Occipital lobe (tissue), 2 donors: ENCODE measurements around the gene NUBPL. TPM values are rescaled to one million over a fixed set of nuclear protein-coding genes. Genes with fewer than 3 reads are reported as not detected.
"Not testable (repeated sequence)": the region's sequence is repeated elsewhere in the genome, so short reads cannot be mapped to it uniquely, and the experiment has no call there.

Experiments used
- DNase-seq: peaks from one replicate; lab custom pipeline; 2025; lab: John Stamatoyannopoulos, UW
- total RNA-seq: library from RNA; depleted of rRNA; stranded (reverse); fragments of >200 nt; gene quantifications from one replicate; pipeline ENCODE4 v1.2.3, GENCODE V29; 2014

NUBPL gene
- total RNA-seq, 1 donor from 2014 or later, result 17.0 TPM

DNA sequence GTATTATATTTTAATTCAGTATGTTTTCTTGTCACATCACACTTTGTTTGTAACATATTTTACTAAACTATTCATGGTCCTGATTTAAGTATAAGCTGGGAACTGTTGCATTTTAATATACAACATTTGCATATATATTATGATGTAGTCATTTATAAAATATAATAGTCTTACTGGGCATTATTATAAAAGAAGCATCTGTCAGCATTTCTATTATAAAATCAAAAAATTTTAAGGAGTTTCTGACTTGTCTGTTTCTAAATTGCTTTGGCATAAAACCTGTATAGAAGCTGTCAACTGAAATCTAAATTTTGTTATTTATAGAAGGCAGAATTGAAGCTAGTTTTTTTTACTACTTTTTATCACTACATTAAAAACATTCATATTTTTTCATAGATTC is 166.6 kb downstream of the NUBPL start:
- no peak for DNase-seq

DNA sequence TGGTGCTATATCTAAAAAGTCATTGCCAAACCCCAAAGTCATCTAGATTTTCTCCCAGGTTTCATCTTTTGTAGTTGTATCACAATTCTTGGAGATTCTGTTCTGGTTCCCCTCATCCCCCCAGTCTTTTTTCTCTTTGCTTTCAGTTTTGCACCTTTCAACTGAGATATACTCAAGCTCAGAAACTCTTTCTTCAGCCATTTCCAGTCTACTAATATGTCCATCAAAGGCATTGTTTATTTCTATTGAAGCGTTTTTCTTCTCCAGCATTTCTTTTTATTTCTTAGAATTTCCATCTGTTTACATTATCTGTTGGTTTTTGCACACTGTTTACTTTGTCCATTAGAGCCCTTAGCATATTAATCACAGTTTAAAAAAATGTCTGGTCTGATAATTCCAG is 179.5 kb downstream of the NUBPL start:
- DNase-seq, result no peak

DNA sequence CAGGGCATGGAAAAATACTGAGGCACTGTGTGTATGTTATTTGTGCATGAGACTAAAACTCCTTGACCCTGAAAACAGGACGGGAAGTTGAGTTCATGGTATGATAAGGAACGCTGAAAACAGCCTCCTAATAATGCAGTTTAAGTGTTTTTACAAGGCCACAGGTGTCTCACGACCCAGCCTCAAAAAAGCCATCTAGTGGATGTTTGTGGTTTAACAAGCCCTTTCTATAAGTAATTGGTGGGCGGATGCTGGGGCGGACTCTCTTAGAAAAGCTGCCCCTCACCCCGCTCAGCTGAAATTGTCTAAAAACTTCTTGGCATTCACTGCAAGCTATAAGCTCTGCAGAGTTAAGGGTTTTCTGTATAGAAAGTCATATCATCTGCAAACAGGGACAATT is 184.5 kb downstream of the NUBPL start:
- no peak for DNase-seq

DNA sequence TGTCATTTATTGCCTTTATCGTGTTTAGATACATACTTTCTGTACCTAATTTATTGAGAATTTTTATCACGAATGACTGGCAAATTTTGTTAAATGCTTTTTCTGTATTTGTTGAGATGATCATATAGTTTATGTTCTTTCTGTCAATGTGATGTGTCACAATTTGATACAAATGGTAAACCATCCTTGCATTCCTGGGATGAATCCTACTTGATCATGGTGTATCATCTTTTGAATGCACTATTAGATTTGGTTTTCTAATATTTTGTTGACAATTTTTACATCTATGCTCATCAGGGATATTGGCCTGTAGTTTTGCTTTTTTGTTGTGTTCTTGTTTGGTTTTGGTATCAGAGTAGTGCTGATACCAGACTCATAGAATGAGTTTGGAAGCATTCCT is 185.1 kb downstream of the NUBPL start:
- DNase-seq, result no peak

DNA sequence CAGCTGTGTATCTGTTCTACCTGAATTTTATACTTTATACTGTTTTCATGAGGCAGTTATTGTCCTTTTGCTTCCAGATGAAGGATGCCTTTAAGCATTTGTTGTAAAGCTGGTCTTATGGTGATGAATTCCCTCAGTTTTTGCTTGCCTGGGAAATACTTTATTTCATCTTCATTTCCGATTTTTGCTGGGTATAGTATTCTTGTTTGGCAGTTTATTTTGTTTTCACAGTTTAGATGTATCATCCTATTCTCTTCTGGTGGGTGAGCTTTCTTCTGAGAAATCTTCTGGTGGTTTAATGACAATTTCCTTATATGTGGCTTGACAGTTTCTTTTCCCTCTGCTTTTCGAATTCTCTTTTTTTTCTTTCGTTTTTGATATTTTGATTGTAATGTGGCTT is 188.1 kb downstream of the NUBPL start:
- no peak for DNase-seq

DNA sequence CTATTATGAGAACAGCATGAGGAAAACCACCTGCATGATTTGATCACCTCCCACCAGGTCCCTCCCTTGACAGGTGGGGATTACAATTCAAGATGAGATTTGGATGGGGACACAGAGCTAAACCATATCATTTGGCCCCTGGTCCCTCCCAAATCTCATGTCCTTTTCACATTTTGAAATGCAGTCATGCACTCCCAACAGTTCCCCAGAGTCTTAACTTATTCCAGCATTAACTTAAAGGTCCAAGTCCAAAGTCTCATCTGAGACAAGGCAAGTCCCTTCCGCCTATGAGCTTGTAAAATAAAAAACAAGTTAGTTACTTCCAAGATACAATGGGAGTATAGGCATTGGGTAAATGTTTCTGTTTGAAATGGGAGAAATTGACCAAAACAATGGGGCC is 189.8 kb downstream of the NUBPL start:
- not testable (repeated sequence) for DNase-seq

DNA sequence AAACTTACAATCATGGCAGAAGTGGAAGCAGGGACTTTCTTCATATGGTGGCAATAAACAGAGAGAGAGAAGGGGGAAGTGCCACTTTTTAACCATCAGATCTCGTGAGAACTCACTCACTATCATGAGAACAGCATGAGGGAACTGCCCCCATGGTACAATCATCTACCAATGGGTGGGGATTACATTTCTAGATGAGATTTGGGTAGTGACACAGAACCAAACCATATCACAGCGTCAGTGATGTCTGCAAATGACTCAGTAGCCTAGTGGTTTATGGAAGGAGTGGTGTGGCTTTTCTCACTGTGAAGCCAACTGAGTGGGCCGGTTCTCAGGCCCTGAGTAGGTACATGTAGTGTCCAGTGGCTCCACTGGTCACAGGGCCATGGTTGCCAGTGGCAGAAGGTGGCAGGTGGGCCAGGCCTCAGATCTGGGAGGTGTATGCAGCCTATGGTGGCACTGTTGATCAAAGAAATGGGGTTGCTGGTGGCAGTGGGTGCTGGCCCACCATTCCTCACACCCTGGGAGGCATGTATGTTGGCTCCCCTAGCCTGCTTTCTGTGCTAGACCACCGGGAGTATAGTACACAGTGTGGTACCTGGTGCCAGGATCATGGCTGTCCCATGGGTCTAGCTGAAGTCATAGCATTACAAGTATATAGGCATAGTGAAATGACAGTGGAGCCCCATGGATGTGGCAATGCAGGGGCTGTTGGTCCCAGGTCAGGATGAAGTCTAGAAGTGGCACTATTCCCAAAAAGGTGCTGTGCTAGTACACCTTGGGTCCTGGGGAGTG is 191.9 kb downstream of the NUBPL start:
- DNase-seq, result no peak

DNA sequence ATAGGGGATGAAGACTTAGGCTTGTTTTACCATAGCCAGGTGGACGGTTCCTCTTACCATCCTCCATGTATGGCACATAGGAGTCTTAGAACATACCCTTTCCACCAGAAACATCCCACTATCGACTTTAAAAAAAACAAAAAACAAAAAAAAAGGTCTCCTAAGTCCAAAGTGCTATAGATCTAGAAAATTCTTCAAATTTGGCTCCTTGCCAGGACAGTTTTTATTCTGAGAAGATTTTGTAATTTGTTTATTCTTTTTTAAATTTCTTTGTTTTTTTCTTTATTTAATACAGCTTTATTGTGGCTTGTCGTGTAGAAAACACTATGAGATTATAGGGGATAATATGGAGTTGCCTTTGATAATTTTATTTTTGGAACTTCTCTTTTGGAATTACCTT is 197.7 kb downstream of the NUBPL start:
- DNase-seq, result no peak

DNA sequence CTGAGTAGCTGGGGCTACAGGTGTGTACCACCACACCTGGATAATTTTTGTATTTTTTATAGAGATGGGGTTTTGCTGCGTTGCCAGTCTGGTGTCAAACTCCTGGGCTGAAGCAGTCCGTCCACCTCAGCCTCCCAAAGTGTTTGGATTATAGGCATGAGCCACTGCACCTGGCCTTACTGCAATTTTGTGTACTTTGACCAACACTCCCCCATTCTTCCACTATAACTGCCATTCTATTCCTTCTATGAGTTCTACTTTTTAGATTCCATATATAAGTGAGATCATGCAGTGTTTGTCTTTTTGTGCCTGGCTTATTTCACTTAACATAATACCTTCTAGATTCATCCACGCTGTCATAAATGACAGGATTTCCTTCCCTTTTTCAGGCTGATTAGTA is 199.1 kb downstream of the NUBPL start:
- DNase-seq, result no peak

DNA sequence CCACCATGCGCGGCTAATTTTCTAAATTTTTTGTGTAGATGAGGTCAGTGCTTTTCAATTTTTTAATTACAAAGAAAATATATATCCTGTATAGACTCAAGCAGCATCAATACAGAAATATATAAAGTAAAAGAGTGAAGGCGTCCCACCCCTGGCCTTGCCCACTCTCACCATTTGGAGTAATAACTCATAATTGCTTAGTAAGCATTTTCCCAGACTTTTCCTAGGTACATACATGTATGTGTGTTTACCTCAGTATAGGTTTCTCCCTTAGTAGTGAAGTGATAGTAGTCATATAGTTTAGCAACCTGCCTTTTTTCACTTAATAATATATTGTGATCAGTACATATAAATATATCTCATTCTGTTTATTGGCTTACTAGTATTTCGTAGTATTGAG is 200.1 kb downstream of the NUBPL start:
- DNase-seq, result no peak

DNA sequence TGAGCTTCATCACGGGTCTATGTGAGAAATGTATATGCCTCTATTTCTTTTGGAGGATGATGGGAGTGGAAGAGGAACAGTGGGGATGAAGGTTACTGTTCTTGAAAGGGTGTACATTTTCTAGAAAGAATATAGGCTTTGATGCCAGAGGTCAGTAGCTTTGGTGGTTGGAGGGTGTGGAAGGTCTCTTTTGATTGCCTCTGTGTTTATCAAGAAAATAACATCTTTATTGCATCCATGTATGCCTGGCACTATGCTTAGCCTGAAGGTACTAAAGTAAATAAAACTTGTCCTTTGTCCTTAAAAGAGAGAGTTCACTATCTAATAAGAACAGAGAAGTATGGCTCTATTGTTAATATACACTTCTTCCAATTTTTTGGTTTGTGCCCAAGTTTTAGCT is 201.8 kb downstream of the NUBPL start:
- DNase-seq, result no peak

DNA sequence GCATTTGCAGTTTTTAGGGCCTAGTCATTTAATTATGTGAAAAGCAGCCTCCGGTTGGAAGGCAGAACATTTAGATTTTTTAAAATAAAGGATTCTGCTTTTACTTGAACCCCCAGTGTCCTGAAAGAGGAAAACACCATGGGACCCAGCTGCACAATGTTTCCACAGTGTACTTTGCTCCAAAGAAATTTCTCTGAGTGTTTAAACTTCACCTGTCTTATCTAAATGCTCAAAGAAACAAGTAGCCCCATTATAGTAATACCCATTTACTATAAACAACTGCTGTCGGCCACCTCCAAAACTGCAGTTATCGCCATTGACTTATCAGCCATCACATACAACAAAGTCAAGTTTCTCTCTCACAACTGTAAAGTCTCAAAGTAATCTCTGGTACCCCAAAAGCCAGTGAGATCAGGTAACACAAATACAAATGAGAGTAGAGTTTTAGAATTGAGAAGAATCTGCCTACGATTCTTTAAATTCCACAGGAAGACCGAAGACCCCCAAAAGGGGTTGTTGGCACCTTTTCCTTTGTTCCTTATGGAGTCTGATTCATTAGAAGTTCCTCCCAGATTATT is 205.2 kb downstream of the NUBPL start:
- DNase-seq, result no peak

DNA sequence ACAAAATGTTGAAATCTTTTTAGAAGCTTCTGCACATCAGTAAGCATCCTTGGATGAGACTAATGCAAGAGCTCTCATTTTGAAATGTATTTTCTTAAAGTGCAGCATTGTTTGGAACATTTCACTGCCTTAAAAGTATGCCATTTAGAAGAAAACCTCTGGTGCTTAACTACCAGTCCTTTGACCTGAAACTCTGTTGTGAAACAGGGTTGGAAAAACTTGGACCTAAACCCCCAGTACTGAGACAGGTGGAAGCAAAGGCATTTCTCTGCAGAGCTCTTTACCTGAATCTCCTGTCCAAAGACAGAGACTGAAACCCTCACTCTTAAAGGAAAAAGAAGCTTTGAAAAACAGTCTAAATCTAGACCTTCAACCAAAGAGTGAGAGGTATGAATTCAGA is 207.2 kb downstream of the NUBPL start:
- no peak for DNase-seq

DNA sequence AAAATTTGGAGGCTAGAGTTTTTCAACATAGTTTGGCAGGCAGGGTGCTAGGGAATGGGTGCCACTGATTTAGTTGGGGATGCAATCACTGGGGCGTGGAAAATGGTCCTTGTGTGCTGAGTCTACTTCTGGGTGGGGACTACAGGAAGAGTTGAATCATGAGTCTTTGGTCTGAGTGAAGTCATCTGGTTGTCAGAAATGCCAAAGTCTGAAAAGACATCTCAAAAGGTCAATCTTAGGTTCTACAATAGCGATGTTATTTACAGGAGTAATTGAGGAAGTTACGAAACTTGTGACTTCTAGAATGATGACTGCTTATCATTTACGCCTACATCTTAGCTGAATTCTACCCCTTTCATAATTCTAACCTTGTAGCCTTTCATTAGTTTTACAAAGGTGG is 209.1 kb downstream of the NUBPL start:
- DNase-seq, result no peak

DNA sequence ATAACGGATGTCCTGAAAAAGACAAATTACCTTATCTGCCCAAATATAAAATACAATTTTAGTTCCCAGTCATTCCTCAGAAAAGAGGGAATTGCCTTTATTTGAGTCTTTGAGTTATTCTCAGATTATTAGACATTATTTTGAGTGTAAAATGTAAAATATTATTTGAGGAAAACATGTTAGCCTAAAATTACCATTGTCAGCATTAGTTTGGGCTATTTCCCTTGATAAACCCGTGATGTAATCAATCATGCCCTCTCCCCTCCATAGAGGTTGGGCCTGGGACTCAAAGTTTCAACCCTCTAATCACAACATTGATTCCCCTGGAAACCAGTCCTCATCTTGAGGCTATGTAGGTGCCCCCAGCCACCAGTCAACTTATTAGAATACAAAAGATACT is 213.4 kb downstream of the NUBPL start:
- no peak for DNase-seq

DNA sequence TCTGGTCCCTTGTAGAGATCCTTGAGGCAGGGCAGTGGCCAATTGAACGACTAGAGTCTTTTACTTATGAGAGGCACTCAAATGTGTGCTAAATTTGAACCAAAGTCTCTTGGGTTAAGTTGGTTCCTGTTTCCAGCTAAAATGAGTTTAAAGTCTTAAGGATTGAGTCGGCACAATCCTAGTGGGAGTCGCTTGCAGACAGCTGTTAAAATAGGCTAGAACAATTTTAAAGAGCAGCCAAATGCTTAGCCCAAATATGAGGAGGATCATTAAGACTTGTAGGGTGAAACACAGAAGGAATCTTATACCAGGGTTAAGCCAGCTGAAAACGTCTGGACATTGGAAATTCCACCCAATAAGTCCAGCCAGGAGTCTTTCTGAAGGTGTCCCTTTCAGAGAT is 216.1 kb downstream of the NUBPL start:
- DNase-seq, result no peak

DNA sequence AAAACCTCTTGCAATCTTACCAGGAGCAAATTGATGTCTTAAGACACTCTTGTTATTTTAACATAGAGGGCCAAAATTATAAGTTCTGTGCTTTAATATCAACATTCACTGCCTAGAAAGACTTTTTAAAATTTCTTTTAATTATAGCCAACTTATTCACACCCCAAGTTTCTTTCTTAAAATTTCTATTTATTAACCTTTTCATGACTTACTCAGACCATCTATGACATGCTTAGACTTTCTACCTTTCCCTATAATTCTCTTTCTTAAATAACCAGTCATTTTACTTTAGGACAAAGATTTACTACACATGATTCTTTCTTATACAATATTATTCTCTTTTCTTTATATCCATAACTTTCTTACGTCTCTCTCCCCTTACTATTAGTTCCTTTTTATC is 220.4 kb downstream of the NUBPL start:
- no peak for DNase-seq

DNA sequence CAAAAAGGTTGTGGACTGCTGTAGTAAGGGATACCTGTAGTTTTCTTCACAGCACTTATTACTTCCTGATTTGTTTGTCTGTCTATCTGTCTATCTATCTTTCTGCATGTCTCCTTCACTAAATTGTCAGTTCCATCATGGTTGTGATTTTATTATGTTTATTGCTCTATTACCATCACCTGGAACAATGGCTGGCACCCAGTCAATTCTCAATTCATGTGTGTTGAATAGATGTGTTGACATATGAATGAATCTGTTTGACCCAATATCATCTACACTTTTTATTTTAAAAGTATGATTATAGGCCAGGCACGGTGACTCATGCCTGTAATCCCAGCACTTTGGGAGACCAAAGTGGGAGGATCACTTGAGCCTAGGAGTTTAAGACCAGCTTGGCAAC is 224.4 kb downstream of the NUBPL start:
- no peak for DNase-seq

DNA sequence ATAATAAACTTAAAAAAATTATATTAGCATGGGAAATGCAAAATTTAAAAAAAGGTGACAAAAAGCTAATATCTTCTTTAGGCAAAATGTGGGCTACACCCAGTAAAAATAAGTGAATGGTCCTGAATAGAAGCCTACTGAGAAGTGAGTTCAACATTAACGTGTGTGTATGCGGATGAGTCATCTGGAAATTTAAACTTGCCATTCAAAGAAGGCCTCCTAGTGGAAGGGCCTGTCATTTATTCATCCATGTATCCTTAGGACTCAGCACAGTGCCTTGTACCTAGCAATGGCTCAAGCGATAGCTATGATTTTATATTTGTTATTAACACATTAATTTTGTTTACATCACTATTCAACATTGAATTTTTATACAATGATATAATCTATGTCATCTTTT is 226.2 kb downstream of the NUBPL start:
- no peak for DNase-seq

DNA sequence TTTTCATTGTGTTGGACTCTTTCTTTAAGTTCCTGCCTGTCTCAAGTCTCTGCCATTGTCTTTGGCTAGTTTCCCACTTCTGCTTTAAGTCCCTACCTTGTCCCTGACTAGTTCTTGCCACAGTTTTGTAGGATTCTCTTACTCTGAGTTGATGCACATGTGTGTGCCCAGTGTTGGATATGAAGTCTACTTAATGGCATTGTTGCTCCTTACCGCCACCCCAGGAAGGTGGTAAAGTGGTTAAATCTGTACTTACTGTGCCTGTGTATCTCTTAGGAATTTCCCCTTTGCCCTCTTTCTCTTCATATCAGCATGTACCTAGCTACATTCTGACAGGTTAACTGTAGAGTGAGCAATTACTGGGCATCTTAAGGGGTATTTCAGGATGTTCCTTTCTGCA is 227.1 kb downstream of the NUBPL start:
- DNase-seq, result no peak

DNA sequence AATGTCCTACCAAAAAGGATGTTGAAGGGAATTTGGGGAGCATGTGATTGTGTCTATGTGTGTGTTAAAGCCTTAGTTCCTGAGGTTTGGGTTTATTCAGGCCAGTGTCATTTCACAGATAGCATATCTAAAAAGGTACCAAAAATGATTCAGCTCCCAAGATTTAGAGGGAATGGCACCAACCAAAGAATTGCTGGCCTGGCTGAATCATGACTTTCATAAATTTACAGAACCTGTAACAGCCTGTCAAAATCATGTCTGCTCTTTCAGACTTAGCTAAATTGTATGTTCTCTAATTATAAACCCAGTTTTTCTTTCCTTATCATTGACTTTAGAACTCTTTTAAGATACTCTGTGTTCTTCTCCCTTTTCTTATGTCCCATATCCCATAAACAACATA is 231.5 kb downstream of the NUBPL start:
- DNase-seq, result no peak

DNA sequence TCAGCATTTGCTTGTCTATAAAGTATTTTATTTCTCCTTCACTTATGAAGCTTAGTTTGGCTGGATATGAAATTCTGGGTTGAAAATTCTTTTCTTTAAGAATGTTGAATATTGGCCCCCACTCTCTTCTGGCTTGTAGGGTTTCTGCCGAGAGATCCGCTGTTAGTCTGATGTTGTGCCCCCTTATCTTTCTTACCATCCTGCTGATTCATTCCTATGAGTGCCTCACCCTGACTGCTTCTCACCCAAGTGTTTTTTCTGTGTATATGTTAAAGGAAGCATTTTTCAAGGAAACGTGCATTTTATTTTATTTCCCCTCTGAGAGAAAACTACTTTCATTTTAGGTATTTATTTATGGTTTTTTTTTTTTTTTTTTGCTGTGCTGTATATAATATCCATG is 236.7 kb downstream of the NUBPL start:
- not testable (repeated sequence) for DNase-seq

DNA sequence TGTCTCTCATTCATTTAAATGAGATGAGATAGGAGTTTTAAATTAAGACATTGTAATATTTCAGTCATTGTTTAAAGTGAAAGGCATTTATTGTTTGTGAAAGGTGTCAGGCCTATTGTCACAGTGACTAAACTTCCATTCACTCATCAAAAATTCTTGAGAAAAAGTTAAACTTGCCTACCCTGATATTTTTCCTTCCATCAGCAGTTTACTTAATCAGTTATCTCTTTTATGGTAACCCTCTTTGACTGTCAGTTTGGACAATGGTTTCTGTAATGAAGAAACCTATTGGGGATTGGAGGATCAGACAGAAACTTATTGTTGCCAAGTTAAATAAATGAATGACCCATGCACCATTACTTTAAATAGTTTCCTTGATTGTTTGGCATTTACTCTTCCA is 241.6 kb downstream of the NUBPL start:
- no peak for DNase-seq

DNA sequence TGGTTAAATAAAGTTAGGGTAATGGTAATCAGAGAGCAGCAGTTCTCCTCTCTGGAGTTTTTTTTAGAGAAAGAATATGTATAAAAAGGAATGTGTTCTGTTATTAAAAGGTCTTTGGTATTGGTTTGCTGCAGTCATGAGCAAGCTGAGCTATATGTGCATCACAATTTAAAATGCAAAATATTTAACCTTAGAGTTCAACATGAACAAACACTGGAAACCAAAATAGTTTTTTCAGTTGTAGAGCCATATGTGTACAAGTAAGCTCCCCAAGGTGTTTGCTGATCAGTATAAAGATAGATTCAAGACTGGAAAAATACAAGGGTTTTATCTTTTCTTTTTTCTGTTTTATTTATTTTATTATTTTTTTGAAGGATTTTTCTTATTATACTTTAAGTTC is 245.0 kb downstream of the NUBPL start:
- no peak for DNase-seq
